ENCODE measurements around the gene SETBP1.

Gene SETBP1

GRCh38 chr18:44869533-44869932 is 188.8 kb downstream of the SETBP1 start:
- no peak overlapping the region for H3K4me3 ChIP-seq (ENCODE audit: low read depth, low read length)
- DNase-seq (ENCODE audit: low read depth), result no peak
- TF ChIP-seq CTCF (IDR thresholded peaks at IDR 0.05; ENCODE audit: low read depth, low read length, missing control alignments), result no peak

- DNase-seq (ENCODE audit: low read depth), result no peak
These were observed 190.2 kb downstream of the SETBP1 start for GRCh38 chr18:44870631-44871502.

GRCh38 chr18:44871771-44872170 is 191.1 kb downstream of the SETBP1 start:
- no peak for DNase-seq (ENCODE audit: low read depth)
- H3K4me3 ChIP-seq (ENCODE audit: low read depth, low read length), result no peak overlapping the region
- TF ChIP-seq CTCF (IDR thresholded peaks at IDR 0.05; ENCODE audit: low read depth, low read length, missing control alignments), result no peak

More at GRCh38 chr18:44870631-44871502, 190.2 kb downstream of the SETBP1 start:
- TF ChIP-seq CTCF (IDR thresholded peaks at IDR 0.05; ENCODE audit: low read depth, low read length, missing control alignments), result no peak
- no peak overlapping the region for H3K4me3 ChIP-seq (ENCODE audit: low read depth, low read length)

- no peak for TF ChIP-seq CTCF (IDR thresholded peaks at IDR 0.05; ENCODE audit: low read depth, low read length, missing control alignments)
- no peak overlapping the region for H3K4me3 ChIP-seq (ENCODE audit: low read depth, low read length)
- DNase-seq (ENCODE audit: low read depth), result no peak
These were observed 195.3 kb downstream of the SETBP1 start for GRCh38 chr18:44876024-44876423.

- no peak for TF ChIP-seq CTCF (IDR thresholded peaks at IDR 0.05; ENCODE audit: low read depth, low read length, missing control alignments)
- no peak for DNase-seq (ENCODE audit: low read depth)
- no peak overlapping the region for H3K4me3 ChIP-seq (ENCODE audit: low read depth, low read length)
These were observed 196.1 kb downstream of the SETBP1 start for GRCh38 chr18:44876755-44877154.

- H3K4me3 ChIP-seq (ENCODE audit: low read depth, low read length), result no peak overlapping the region
- no peak for TF ChIP-seq CTCF (IDR thresholded peaks at IDR 0.05; ENCODE audit: low read depth, low read length, missing control alignments)
- no peak for DNase-seq (ENCODE audit: low read depth)
These were observed 197.6 kb downstream of the SETBP1 start for GRCh38 chr18:44878335-44878734.

GRCh38 chr18:44880170-44880569 is 199.5 kb downstream of the SETBP1 start:
- no peak for TF ChIP-seq CTCF (IDR thresholded peaks at IDR 0.05; ENCODE audit: low read depth, low read length, missing control alignments)
- no peak for DNase-seq (ENCODE audit: low read depth)
- no peak overlapping the region for H3K4me3 ChIP-seq (ENCODE audit: low read depth, low read length)

All from GM12864 (cell line).